Measurements from ENCODE around the gene COL4A3.
"Not testable (repeated sequence)": the region's sequence is repeated elsewhere in the genome, so short reads cannot be mapped to it uniquely, and the experiment has no call there.

COL4A3 gene

GRCh38 chr2:227219312-227220105 is 55.1 kb downstream of the COL4A3 start:
- DNase-seq = no peak

GRCh38 chr2:227221120-227221519 is 56.7 kb downstream of the COL4A3 start:
- DNase-seq = no peak

GRCh38 chr2:227222292-227222691 is 57.9 kb downstream of the COL4A3 start:
- DNase-seq = no peak

- DNase-seq = not testable (repeated sequence)
These were observed 61.2 kb downstream of the COL4A3 start for GRCh38 chr2:227225641-227226040.

GRCh38 chr2:227228061-227228667 is 63.7 kb downstream of the COL4A3 start:
- no peak for DNase-seq

- no peak for DNase-seq
These were observed 65.7 kb downstream of the COL4A3 start for GRCh38 chr2:227230151-227230550.

- DNase-seq = no peak
These were observed 70.0 kb downstream of the COL4A3 start for GRCh38 chr2:227234429-227234828.

GRCh38 chr2:227237786-227238185 is 73.4 kb downstream of the COL4A3 start:
- no peak for DNase-seq

- no peak for DNase-seq
These were observed 74.1 kb downstream of the COL4A3 start for GRCh38 chr2:227238238-227239237.

GRCh38 chr2:227241005-227241404 is 76.6 kb downstream of the COL4A3 start:
- DNase-seq = no peak

- no peak for DNase-seq
These were observed 84.5 kb downstream of the COL4A3 start for GRCh38 chr2:227248876-227249275.

- no peak for DNase-seq
These were observed 88.4 kb downstream of the COL4A3 start for GRCh38 chr2:227252831-227253230.

- DNase-seq = no peak
These were observed 92.2 kb downstream of the COL4A3 start for GRCh38 chr2:227256605-227257004.

GRCh38 chr2:227257820-227258219 is 93.4 kb downstream of the COL4A3 start:
- no peak for DNase-seq

- DNase-seq = no peak
These were observed 95.6 kb downstream of the COL4A3 start for GRCh38 chr2:227260041-227260440.

- DNase-seq = no peak
These were observed 103.1 kb downstream of the COL4A3 start for GRCh38 chr2:227267410-227268115.

- DNase-seq = no peak
These were observed 116.5 kb downstream of the COL4A3 start for GRCh38 chr2:227280895-227281294.

- DNase-seq = no peak
These were observed 121.4 kb downstream of the COL4A3 start for GRCh38 chr2:227285741-227286236.

GRCh38 chr2:227287771-227288170 is 123.3 kb downstream of the COL4A3 start:
- no peak for DNase-seq

GRCh38 chr2:227292314-227292713 is 127.9 kb downstream of the COL4A3 start:
- no peak for DNase-seq

GRCh38 chr2:227293531-227293930 is 129.1 kb downstream of the COL4A3 start:
- no peak for DNase-seq

GRCh38 chr2:227295806-227296205 is 131.4 kb downstream of the COL4A3 start:
- DNase-seq = no peak

Measured in cerebellar nuclear complex (tissue), 1 donor.